G401.6 (cell line): ENCODE measurements around the gene ABCC8.
"Not testable (repeated sequence)": the region's sequence is repeated elsewhere in the genome, so short reads cannot be mapped to it uniquely, and the experiment has no call there.

Experiments used
- FAIRE-seq: peaks from 2 replicates; lab custom pipeline; 2012; peaks lifted over from hg19 to GRCh38; lab: Jason Lieb, UNC

The ABCC8 gene

GRCh38 chr11:17426233-17426632 is 50.4 kb downstream of the ABCC8 start:
- FAIRE-seq: not testable (repeated sequence)

- no peak for FAIRE-seq
These were observed 52.9 kb downstream of the ABCC8 start for GRCh38 chr11:17423533-17424310.

GRCh38 chr11:17421781-17422180 is 54.9 kb downstream of the ABCC8 start:
- no peak for FAIRE-seq

GRCh38 chr11:17418444-17419081 is 58.1 kb downstream of the ABCC8 start:
- no peak for FAIRE-seq

GRCh38 chr11:17416492-17416891 is 60.2 kb downstream of the ABCC8 start:
- FAIRE-seq: no peak

- FAIRE-seq: no peak
These were observed 61.0 kb downstream of the ABCC8 start for GRCh38 chr11:17415523-17416104.

GRCh38 chr11:17414992-17415391 is 61.7 kb downstream of the ABCC8 start:
- no peak for FAIRE-seq

GRCh38 chr11:17414317-17414737 is 62.3 kb downstream of the ABCC8 start:
- no peak for FAIRE-seq

GRCh38 chr11:17413414-17414316 is 63.0 kb downstream of the ABCC8 start:
- no peak for FAIRE-seq

- FAIRE-seq: no peak
These were observed 64.0 kb downstream of the ABCC8 start for GRCh38 chr11:17412488-17413180.

GRCh38 chr11:17411418-17411817 is 65.2 kb downstream of the ABCC8 start:
- no peak for FAIRE-seq

GRCh38 chr11:17410606-17411379 is 65.9 kb downstream of the ABCC8 start:
- no peak for FAIRE-seq

- no peak for FAIRE-seq
These were observed 68.0 kb downstream of the ABCC8 start for GRCh38 chr11:17408641-17409040.

GRCh38 chr11:17408026-17408425 is 68.6 kb downstream of the ABCC8 start:
- FAIRE-seq: no peak

GRCh38 chr11:17407575-17407974 is 69.1 kb downstream of the ABCC8 start:
- FAIRE-seq: no peak

- no peak for FAIRE-seq
These were observed 69.9 kb downstream of the ABCC8 start for GRCh38 chr11:17406818-17407149.

- FAIRE-seq: no peak
These were observed 70.4 kb downstream of the ABCC8 start for GRCh38 chr11:17406082-17406817.

GRCh38 chr11:17405232-17406005 is 71.2 kb downstream of the ABCC8 start:
- no peak for FAIRE-seq

- FAIRE-seq: no peak
These were observed 72.5 kb downstream of the ABCC8 start for GRCh38 chr11:17403980-17404759.
